Activated naive CD8-positive, alpha-beta T cell treated with anti-CD3 and anti-CD28 coated beads, Interleukin-2, amount 10 ng/mL, durations not matched to agents 7 days and 5 days (primary cell): ENCODE results near the gene POLDIP2. TPM values are rescaled to one million over a fixed set of nuclear protein-coding genes. Genes with fewer than 3 reads are reported as not detected.

ENCODE experiments used
- microRNA-seq: library from miRNA; unstranded; fragments of <30 nt; microRNA quantifications from one replicate; pipeline ENCODE4 v1.2.0, GENCODE V29; 2022
- total RNA-seq, 2 experiments: library from RNA; stranded (reverse); gene quantifications; one replicate each; pipeline ENCODE4 v1.2.3, GENCODE V29; 2021

The POLDIP2 gene
- total RNA-seq, 2 experiments from 2014 or later, result 51.5 to 54.5 TPM

Small RNAs within 50 kb of the gene (microRNA-seq; reads per million reads assigned to microRNA genes)
- not detected for gene MIR4723

Other genes starting within 250 kb of the POLDIP2 start
- 10 to 100 TPM; 18.8 to 20.9 TPM for gene TMEM97, start 38.3 kb downstream of the POLDIP2 start, total RNA-seq
- 10 to 100 TPM; 24.6 to 28.9 TPM for gene IFT20, start 22.1 kb downstream of the POLDIP2 start, total RNA-seq
- gene TNFAIP1, start 21.8 kb downstream of the POLDIP2 start, total RNA-seq, result 10 to 100 TPM; 18.7 to 20.3 TPM
- gene SEBOX, start 7.7 kb upstream of the POLDIP2 start, total RNA-seq, result not detected
- gene VTN, start 12.8 kb upstream of the POLDIP2 start, total RNA-seq, result under 1 TPM in 1 of 2 experiments, not detected in 1; 0.28 TPM
- 10 to 100 TPM; 25.6 to 25.8 TPM for gene SARM1, start 14.2 kb upstream of the POLDIP2 start, total RNA-seq
- 1 to 10 TPM; 3.0 to 3.6 TPM for gene SLC46A1, start 48.7 kb upstream of the POLDIP2 start, total RNA-seq
- gene SLC13A2, start 116.1 kb upstream of the POLDIP2 start, total RNA-seq, result not detected
- not detected for gene FOXN1, start 148.8 kb upstream of the POLDIP2 start, total RNA-seq
- 10 to 100 TPM; 54.9 to 57.8 TPM for gene UNC119, start 195.1 kb upstream of the POLDIP2 start, total RNA-seq
- gene PIGS, start 214.0 kb upstream of the POLDIP2 start, total RNA-seq, result 10 to 100 TPM; 60.5 to 63.1 TPM
- gene ALDOC, start 219.4 kb upstream of the POLDIP2 start, total RNA-seq, result 100 to 1,000 TPM; 142 to 154 TPM
- 100 to 1,000 TPM; 109 to 118 TPM for gene SPAG5, start 241.5 kb upstream of the POLDIP2 start, total RNA-seq